ENCODE results near the gene PDIA5.

PDIA5 gene

GRCh38 chr3:123024056-123024455 lies 42.8 kb upstream of the PDIA5 start:
- TF ChIP-seq, protein P1, sequence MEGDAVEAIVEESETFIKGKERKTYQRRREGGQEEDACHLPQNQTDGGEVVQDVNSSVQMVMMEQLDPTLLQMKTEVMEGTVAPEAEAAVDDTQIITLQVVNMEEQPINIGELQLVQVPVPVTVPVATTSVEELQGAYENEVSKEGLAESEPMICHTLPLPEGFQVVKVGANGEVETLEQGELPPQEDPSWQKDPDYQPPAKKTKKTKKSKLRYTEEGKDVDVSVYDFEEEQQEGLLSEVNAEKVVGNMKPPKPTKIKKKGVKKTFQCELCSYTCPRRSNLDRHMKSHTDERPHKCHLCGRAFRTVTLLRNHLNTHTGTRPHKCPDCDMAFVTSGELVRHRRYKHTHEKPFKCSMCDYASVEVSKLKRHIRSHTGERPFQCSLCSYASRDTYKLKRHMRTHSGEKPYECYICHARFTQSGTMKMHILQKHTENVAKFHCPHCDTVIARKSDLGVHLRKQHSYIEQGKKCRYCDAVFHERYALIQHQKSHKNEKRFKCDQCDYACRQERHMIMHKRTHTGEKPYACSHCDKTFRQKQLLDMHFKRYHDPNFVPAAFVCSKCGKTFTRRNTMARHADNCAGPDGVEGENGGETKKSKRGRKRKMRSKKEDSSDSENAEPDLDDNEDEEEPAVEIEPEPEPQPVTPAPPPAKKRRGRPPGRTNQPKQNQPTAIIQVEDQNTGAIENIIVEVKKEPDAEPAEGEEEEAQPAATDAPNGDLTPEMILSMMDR (IDR thresholded peaks at IDR 0.05; ENCODE audit: low read depth, low read length) = no peak

DNA sequence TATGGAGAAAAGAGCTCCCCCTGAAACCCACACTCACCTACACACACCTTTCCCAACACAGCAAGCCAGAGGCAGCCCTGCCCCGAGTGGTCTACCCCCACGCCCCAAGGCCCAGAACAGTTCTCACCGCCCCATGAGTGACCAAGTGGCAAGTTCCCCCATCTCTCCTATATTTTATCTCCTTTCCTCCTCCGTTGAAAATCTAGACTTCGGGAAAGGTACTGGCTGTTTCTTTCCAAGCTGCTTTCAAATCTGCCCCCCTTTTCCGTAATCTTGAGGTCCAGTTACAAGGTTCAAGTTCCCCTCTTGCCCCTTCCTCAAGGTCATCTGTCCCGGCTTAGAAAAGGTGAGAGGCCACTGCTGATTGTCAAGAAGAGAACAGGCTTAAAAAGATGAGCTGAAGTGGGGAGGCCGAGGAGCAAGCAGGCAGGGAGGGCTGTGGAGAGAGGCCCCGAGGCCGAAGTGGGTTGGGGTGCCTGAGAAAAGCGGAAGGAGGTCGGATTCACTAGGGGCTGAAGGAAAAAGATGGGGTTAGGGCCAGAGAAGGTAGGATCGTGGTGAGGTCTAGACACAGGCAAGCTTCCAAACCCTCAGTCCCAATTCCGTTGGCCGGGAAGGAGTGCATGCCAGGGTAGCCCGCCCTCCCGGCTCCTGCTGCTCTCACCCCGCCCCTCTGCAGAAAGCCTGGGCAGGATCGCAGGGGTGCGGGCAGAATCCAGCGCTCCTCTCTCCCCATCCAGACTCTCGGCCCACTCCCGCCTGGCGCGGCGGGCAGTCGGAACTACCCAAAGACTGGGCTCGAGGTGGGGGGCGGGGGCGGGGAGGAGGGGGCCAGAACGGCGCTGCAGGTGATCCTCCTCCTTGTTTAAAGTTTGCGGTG lies 40.9 kb upstream of the PDIA5 start:
- DNase-seq (ENCODE audit: extremely low read depth, low read depth) = no peak

More at GRCh38 chr3:123024056-123024455, 42.8 kb upstream of the PDIA5 start:
- no peak for DNase-seq (ENCODE audit: extremely low read depth, low read depth)

DNA sequence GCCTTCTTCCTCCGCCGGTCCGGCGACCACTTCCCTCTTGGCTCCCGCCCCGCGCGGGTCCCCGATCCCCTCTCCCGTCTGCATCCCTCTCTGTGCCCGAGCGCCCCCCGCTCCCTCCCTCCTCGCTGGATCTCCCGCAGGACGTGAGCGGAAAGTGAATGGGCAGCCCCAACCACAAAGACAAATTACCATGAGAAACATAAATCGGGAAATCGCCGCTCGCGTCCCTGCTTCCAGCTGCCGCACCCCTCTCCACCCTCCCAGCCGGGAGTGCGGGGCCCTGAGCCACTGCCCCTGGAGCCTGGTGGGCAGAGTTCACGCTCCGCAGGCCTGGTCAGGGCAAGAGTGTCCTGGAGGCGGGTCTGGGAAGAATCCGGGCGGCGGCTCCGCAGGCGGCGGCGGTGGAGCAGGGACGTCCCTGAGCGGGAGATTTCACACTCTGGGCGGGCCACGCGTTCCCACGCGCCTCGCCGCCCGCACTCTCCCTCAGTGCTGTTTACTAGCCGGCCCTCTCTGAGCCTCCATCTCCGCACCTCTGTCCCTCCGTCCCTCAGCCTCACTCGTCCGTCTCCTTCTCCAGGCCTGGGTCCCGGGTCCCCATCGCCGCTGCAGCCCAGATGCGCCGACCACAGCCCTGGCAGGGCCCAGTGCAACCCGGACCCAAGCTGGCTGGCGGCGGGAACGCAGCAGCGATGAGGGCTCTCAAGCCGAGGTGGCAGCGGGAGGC lies 40.1 kb upstream of the PDIA5 start:
- no peak for DNase-seq (ENCODE audit: extremely low read depth, low read depth)

More for the DNA sequence above, 40.9 kb upstream of the PDIA5 start:
- TF ChIP-seq, protein P1 (IDR thresholded peaks at IDR 0.05; ENCODE audit: low read depth, low read length) = no peak

DNA sequence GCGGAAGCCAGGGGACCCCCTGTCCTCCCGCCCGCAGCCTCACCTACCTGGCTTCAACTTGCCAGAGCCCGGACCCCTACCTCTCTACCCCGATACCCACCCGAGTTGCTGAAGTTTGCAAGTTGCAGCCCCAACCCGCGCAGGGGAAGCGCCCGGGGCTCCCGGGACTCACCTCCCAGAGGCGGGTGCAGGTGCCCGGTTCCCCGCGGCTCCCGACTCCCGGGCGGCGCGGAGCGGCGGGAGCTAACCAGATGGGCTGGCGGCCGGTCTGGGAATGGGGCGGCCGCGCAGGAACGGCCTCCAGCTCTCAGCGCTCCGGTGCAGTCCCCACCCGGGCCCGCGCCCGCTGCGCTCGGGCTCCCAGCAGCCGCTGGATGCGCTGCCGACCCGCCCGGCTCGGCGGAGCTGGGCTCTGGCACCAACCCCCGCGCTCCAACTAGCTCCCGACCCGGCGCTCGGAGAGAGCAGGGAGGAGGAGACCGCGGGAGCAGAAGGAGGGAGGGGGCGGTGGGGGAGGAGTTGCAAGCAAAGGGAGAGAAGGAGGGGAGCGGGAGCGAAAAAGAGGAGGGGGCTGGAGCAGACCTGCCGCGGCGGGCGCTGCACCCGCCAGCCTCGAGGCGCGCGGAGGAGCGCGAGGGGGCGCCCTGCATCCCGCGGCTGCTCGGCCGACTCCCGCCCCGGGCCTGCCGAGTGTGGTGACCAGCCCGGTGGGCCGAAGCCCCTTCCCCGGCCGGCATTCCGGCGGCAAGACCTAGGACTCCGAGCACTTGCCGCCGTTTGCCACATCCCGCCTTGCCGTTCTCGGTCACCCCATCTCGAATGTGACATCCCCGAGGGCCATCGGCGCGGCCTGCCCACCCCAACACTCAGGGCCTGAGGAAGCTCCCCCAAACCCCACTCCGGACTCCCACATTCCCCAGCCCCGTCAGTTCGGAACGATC lies 39.3 kb upstream of the PDIA5 start, which contains the start of gene SEMA5B:
Gene SEMA5B (minus strand): TSS at position 472 of the 941 bp plus-strand sequence. CDS start 66,500 bp downstream, outside the sequence.
- TF ChIP-seq, protein P1 (IDR thresholded peaks at IDR 0.05; ENCODE audit: low read depth, low read length) = peak; percentile 10; the same call in 1 of the 2 replicates
- DNase-seq (ENCODE audit: extremely low read depth, low read depth) = no peak

More for the DNA sequence above, 40.1 kb upstream of the PDIA5 start:
- TF ChIP-seq, protein P1 (IDR thresholded peaks at IDR 0.05; ENCODE audit: low read depth, low read length) = no peak

DNA sequence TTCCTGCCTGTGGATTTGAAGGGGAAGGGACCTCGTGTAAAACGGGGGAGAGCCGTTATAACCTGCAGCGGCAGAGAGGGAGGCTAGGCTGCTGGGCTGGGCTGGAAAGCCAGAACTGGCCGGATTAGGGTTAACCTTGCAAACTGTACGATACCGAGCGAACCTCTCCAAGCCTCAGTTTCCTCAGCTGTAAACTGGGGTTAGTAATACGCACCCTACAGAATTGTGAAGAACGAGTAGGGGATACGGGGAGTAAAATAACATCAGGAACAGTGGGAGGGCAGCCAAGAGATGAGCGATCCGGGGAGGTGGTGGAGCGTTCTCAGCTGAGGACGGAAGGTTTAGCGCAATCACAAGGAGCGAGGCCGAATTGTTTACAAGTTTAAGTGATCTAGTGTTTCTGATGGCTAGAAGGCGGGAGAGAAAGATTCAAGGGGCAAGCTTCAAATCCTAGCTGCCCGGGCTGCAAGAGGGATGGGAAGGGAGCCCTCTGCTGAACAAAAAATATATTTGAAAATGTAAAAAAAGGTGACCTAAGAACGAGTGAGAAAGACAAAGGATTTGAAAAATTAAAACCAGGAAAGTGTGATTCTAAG lies 38.5 kb upstream of the PDIA5 start:
- TF ChIP-seq, protein P1 (IDR thresholded peaks at IDR 0.05; ENCODE audit: low read depth, low read length) = peak; percentile 60
- DNase-seq (ENCODE audit: extremely low read depth, low read depth) = peak; percentile 49

GRCh38 chr3:123031051-123031450 lies 35.8 kb upstream of the PDIA5 start:
- TF ChIP-seq, protein P1 (IDR thresholded peaks at IDR 0.05; ENCODE audit: low read depth, low read length) = no peak
- no peak for DNase-seq (ENCODE audit: extremely low read depth, low read depth)
